DMS 273 (cell line): Measurements from ENCODE around the gene EIF2S3B.
"Not testable (repeated sequence)": the region's sequence is repeated elsewhere in the genome, so short reads cannot be mapped to it uniquely, and the experiment has no call there.

Experiments
- DNase-seq: peaks from one replicate; lab custom pipeline; 2025; ENCODE audit not compliant: unreplicated experiment; lab: John Stamatoyannopoulos, UW

The EIF2S3B gene

DNA sequence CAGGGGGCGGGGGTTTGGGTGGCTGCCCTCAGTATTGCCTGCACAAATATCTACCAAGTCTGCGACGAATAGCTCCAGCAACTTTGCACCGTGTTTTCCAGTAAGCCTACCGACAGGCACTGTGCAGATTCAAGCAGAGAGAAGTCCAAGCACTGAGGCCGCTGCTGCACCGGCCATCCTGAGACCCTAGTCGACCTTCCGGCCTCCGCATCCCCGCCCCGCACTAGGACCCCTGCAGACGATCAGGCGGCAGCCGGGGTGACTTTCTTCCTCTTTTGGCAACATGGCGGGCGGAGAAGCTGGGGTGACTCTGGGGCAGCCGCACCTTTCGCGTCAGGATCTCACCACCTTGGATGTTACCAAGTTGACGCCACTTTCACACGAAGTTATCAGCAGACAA is at the start of gene EIF2S3B:
Gene EIF2S3B (plus strand): TSS at position 271 of the 400 bp plus-strand sequence. CDS start 13 bp downstream, at position 284.
- no peak for DNase-seq

DNA sequence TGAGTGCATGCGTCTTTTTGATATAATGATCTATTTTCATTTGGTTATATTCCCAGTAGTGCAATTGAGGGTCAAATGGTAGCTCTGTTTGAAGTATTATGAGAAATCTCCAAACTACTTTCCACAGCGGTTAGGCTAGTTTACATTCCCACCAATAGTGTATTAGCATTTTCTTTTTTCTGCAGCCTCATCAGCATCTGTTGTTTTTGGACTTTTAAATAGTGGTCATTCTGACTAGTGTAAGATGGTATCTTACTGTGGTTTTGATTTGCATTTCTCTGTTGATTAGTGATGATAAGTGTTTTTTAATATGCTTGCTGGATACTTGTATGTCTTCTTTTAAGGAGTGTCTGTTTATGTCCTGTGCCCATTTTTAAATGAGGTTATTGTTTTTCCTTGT is 48.8 kb upstream of the EIF2S3B start:
- no peak for DNase-seq

DNA sequence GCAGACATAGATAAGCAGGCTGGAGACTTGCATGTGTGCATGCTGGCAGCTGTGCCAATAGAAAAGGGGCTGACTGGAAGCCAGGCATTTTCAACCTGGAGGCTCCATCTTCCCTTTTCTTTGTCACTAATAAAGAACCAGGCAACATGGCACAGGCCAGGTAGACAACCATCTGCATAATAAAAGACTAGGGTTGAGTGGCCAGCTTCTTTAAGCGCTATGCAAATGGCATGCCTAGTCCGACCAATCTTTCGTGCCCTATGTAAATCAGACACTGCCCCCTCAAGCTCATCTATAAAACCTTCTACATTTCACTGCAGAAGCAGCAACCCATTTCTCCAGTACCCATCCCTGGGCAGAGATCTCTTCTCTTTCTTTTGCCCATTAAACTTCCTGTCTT is 47.9 kb upstream of the EIF2S3B start:
- no peak for DNase-seq

DNA sequence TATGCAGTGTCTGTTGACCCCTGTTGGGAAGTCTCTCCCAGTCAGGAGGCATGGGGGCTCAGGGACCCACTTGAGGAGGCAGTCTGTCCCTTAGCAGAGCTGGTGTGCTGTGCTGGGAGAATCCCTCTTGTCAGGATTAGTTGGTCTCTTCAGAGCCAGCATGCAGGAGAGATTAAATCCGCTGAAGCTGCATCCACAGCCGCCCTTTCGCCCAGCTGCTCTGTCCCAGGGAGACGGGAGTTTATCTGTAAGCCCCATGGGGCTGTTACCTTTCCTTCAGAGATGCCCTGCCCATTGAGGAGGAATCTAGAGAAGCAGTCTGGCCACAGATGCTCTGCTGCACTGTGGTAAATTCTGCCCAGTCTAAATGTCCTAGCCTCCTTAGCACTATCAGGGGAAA is 39.4 kb upstream of the EIF2S3B start:
- DNase-seq, result no peak

DNA sequence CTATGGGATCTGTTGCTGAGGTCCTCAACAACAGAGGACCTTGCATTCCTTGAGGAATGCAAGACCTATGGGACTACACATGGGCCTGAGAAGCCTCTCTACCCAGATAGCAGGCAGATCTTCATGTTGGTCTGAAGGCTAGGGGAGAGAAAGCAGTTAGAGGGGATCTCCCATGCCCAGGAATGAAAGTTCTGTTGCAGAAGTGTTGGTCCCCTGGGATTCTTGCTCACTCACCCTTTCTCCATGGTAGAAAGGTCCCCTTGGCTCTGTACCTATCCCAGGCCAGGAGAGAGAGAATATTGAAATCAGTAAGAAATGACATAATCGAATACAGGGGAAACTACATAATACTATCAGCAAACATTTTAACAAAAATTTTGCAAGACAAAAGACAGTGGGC is 36.0 kb upstream of the EIF2S3B start:
- no peak for DNase-seq

DNA sequence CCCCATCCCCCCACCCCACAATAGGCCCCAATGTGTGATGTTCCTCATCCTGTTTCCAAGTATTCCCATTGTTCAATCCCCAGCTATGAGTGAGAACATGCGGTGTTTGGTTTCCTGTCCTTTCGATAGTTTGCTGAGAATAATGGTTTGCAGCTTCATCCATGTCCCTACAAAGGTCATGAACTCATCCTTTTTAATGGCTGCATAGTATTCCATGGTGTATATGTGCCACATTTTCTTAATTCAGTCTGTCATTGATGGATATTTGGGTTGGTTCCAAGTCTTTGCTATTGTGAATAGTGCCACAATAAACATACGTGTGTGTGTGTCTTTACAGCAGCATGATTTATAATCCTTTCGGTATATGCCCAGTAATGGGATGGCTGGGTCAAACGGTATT is 32.9 kb upstream of the EIF2S3B start:
- not testable (repeated sequence) for DNase-seq

DNA sequence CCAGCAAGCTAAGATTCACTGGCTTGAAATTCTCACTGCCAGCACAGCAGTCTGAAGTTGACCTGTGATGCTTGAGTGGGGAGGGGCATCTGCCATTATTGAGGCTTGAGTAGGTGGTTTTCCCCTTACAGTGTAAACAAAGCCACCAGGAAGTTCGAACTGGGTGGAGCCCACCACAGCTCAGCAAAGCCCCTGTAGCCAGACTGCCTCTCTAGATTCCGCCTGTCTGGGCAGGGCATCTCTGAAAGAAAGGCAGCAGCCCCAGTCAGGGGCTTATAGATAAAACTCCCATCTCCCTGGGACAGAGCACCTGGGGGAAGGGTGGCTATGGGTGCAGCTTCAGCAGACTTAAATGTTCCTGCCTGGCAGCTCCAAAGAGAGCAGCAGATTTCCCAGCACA is 23.8 kb upstream of the EIF2S3B start:
- DNase-seq, result not testable (repeated sequence)

DNA sequence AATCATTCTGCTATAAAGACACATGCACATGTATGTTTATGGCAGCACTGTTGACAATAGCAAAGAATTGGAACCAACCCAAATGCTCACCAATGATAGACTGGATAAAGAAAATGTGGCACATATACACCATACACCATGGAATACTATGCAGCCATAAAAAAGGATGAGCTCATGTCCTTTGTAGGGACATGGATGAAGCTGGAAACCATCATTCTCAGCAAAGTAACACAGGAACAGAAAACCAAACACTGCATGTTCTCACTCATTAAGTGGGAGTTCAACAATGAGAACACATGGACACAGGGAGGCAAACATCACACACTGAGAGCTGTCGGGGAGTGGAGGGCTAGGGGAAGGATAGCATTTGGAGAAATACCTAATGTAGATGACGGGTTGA is 18.4 kb upstream of the EIF2S3B start:
- DNase-seq, result not testable (repeated sequence)

DNA sequence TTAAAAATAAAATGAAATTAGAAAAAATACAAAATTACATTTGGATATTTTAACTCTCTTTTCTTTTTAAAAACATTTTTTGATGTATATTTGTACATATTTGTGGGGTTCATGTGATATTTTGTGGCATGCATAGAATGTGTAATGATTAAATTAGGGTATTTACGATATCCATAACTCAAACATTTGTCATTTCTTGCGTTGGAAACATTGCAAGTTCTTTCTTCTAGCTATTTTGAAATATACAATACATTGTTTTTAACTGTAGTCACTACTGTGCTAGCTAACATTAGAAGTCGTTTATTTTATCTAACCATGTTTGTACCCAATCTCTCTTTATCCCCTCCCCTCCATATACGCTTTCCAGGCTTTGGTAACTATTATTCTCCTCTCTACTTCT is 13.9 kb upstream of the EIF2S3B start:
- no peak for DNase-seq

DNA sequence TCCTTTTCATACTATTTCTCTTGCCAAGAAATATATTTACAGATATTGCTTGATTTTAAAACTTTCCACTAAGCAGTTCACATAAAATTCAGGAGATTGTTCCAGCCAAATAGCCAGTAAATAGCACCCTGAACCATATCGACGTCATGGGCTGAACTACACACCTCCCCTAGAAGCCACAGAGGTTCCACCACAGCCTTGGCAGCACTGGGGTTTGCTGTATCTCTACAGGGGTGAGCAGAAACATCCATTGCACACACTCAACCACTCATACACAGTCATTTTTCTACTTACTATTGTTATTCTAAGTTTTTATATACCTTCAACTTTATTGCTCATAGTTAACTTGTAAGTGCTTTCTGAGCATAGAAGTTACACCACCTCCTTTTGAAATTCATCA is 8.1 kb upstream of the EIF2S3B start:
- no peak for DNase-seq

DNA sequence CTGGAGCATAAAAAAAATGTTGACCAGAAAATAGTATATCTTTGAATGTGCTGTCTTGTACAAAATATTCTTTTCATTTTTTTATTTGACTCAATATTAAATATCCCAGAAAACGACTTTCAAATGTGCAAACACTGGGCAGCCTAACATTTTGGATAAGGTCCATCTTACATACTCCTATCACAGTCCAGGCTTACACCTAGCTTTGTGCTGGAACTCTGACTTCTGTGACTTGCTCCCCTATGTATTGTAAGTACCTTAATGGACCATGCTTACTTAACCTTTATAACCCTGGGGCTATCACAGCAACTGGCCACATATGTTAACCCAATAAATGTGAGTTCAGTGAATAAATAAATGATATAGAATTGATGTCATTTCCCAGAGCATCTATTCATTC is 7.6 kb upstream of the EIF2S3B start:
- no peak for DNase-seq

DNA sequence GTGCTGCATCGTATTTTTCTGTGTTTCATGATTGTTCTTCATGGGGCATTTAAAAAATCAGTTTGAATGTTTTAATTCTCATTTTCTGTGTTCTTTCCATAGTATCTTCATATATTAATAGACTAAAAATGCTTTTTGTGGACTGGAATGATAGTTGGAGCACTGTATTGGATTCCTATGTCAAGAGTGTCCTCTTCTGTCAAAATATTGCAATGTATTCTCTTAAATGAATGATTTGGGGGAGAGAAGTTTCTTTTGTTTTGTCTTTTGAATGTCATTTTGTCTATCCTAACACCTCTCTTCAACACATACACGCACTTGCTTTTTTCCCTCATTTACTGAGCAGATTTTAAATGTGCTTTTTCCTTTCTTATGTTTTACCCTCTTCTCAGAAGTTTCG is 4.7 kb upstream of the EIF2S3B start:
- DNase-seq, result no peak

DNA sequence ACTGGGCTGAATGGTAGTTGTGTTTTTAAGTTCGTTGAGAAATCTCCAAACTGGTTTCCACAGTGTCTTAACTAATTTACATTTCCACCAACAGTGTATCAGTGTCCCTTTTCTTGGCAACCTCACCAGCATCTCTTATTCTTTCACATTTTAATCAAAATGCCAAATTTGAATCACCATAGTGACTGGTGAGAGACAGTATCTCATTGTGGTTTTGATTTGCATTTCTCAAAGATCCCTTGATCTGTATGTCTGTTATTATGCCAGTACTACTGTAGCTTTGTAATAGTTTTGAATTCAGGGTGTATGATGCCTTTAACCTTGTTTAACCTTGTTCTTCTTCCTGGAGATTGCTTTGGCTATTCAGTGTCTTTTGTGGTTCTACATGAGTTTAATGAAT is 2.2 kb upstream of the EIF2S3B start:
- no peak for DNase-seq

DNA sequence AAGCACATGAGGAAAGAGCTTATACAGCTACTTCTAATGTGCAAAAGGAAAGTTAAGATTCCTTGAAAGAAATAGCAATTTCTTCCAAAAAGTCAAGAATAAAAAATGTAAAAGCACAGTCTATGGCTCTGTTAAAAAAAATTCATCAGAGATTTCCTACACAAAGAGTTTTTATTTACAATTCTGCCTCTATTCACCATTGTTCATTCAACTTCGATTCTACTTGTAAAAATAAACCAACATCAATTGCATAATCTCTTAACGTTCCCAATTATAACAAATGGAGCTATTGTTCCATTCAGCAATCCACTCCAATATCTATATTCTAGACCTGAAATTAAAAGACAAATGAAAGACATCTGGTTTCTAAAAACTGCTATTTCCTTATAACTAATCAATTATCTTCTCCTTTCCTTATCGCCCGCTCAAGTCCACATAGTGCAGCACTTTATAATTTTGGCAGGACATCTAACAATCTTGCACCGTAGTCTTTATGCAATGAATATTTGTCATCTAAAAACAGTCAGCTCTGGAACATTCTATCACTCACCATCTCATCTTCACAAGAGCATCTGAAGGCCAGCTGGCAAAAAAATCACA is 6.2 kb downstream of the EIF2S3B start:
- DNase-seq, result no peak

DNA sequence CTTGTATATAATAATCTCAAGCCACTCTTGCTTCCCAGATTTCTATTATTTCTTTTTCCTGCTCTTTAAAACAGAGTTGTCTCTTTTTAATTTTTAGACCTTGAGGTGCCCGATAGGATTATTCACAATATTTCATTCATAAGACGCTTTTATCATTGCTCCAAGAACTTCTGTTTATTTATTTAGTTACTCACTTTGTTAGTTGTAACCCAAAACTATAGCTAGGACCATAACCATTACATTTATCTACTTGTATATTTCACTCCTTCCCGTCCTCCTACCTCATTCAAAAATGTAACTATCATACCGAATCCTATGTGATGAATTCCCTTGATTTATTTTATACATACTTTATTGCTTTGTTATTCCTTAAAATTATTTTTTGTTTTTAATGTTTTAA is 7.1 kb downstream of the EIF2S3B start:
- no peak for DNase-seq

DNA sequence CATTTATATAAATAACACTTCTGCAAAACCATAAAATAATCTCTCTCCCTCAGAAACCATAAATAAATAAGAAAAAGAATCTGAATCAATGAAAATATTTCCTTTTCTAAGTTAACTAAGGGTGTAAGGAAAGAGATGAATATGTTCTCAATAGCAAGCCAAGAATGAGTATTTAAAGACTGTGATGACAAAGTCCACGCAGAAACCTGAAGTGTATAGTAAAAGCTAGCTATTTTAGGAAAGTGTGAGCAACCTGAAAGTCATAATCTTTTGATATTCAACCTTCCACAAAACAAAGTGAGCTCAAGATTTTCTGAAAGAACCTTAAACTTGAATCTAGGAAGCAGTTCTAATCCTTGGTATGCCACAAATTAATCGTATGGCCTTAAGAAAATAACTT is 15.9 kb downstream of the EIF2S3B start:
- DNase-seq, result no peak

DNA sequence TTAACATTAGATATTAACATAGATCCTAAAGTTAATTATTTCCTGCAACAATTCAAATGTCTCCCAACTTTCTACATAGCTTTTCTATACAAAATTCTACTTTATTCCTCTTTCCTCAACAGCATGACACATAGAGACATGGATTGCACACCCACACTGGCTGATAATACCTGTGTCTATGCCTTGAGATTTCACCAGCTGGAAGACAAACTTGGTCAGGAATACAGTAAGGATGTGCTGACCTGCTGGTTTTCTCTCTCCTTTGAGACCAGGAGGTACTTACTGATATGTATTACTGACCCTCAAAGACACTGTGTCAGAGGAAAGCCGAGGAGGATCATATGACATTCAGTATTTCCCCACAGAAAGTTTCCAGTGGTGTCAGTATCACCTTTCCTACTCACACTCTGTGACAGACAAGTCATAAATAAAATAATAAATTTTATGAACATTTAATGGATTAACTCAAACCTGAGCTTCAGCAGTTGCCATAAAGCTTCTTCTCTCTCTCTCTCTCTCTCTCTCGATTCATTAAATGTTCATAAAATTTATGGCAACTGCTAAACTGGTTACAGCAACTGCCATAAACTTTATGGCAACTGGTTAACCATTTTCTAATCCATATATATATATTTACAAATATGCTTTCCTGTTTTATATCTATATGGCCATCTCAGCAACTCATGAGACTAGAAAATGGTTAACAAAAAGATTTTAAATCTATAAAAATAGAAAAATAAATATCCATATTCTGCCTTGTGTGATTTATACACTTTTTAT is 22.7 kb downstream of the EIF2S3B start:
- DNase-seq, result no peak

DNA sequence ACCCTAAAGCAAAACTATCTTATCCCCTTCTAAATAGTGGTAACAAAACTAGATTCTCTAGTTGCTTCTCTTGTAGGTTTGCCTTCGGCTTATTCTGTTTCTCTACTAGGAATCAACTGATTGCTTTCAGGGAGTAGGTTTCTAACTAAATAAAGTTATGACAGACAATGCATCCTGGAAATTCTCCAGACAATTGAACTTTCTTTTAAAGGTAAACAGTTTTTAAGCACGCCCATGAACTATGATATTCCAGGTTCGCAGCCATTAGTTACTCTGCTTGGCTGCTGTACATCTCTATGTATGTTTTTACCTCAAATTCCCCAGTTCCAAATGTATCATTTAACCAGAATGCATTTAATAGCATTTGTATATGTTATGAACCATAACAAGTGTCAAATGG is 23.9 kb downstream of the EIF2S3B start:
- no peak for DNase-seq

DNA sequence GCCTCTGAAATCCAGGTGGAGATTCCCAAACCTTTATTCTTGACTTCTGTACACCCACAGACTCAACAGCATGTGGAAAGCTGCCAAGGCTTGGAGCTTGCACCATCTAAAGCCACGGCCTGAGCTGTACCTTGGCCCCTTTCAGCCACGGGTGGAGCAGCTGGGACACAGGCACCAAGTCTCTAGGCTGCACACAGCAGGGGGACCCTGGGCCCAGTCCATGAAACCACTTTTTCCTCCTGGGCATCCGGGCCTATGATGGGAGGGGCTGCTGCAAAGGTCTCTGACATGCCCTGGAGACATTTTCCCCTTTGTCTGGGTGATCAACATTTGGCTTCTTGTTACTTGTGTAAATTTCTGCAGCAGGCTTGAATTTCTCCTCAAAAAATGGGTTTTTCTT is 32.0 kb downstream of the EIF2S3B start:
- no peak for DNase-seq

DNA sequence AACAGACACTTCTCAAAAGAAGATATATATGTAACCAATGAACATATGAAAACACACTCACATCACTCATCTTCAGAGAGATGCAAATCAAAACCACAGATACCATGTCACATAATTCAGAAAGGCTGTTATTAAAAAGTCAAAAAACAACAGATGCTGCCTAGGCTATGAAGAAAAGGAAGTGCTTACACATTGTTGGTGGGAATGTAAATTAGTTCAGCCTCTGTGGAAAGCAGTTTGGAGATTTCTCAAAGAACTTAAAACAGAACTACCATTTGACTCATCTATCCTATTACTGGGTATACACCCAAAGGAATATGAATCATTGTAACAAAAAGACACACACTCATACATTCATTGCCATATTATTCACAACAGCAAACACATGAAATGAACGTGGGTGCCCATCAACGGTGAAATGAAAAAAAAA is 35.1 kb downstream of the EIF2S3B start:
- DNase-seq, result no peak

DNA sequence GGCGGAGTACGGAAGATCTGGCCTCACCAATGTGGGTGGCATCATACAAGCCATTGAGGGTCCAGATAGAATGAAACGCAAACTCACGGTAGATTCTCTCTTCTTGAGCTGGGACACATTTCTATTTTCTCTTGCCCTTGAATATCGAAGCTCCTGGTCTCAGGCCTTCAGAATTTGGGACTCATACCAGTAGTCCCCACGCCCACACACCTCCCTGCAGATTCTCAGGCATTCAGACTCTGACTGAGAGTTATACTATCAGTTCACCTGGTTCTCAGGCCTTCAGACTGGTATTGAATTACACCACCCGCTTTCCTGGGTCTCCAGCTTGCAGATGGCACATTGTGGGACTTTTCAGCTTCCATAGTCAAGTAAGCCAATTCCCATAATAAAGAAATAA is 37.8 kb downstream of the EIF2S3B start:
- DNase-seq, result peak; percentile 1

DNA sequence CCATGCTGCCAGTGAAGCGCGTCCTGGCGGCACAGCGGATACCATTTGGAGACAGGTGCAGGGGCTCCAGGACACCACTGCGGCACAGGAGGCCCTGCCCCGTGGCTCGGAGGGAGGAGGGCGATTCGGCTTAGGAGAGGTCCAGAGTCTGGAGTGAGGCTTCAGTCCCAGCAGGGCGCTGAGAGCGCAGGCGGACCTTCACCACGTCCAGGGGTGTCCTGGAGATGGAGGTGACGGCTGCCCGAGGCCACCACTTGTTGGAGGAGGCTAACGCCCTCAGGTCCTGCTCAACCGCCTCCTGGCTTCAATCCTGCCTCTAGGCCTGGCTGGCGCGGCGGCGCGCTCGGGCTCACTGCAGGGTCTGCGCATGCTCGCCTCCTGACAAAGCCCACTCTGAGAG is 45.7 kb downstream of the EIF2S3B start:
- no peak for DNase-seq

DNA sequence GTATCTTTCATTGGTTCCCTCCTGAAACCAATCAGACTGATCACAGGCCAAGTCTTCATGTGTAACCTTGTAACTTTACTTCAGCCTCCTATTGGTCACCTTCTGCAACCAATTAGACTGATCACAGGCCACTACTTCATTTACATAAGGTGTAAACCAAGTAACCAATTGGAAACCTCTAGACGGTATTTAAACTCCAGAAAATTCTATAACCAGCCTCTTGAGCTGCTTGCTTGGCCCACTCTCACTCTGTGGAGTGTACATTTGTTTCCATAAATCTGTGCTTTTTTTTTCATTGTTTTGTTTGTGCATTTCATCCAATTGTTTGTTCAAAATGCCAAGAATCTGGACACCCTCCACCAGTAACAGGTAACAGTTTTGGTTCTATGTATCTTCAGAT is 47.5 kb downstream of the EIF2S3B start:
- DNase-seq, result no peak
